ENCODE data around the gene SERPINB13.

The SERPINB13 gene

DNA sequence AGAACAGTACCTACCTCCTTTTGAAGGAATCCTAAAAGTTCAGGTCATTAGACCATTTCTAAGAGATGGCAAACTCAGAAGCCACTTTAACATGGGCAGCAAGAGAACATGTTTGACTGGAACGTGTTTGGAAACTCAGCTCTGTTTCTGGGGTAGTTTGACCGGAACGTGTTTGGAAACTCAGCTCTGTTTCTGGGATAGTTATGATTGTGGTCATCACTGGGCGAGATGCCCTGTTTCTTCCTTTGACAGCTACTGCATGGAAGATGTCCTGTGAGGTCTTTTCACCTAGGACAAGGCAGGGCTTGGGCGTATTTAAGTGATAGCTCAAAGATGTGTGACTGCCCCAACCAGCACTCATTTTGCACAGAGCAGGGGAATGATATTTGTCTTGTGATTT lies 19.9 kb upstream of the SERPINB13 start:
- H3K27me3 ChIP-seq (ENCODE audit: insufficient read depth, low read length): no peaks in the 10 kb centered on the region
- no peaks in the 10 kb centered on the region for H3K36me3 ChIP-seq (ENCODE audit: insufficient read depth, low read length)
- no peak overlapping the region for H3K4me3 ChIP-seq (ENCODE audit: low read length)
- H3K4me1 ChIP-seq (ENCODE audit: insufficient read depth, low read length): no peaks in the 10 kb centered on the region
- no peaks in the 10 kb centered on the region for H3K9me3 ChIP-seq (ENCODE audit: low read length)
- H2AFZ ChIP-seq (ENCODE audit: low read depth, low read length): no peak overlapping the region

DNA sequence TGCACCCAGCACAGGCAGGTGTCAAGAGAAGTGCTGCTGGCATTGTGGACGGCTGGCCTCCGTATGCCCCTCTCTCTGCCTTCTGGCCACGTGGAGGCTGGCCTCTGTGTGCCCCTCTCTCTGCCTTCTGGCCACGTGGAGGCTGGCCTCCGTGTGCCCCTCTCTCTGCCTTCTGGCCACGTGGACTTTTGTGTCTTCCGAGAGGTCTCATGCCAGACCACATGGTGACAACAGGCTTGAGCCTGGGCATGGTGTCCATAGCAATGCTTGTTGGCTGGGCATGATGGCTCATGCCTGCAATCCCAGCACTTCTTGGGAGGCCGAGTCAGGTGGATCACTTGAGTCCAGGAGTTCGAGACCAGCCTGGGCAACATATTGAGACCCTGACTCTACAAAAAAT lies 19.3 kb upstream of the SERPINB13 start:
- Histone ChIP-seq H3K4me1 (ENCODE audit: insufficient read depth, low read length) (no peaks in the 10 kb centered on the region), H3K27me3 (ENCODE audit: insufficient read depth, low read length) (no peaks in the 10 kb centered on the region), H2AFZ (ENCODE audit: low read depth, low read length) (no peak overlapping the region), H3K36me3 (ENCODE audit: insufficient read depth, low read length) (no peaks in the 10 kb centered on the region), H3K9me3 (ENCODE audit: low read length) (no peaks in the 10 kb centered on the region), H3K4me3 (ENCODE audit: low read length) (no peak overlapping the region)

- Histone ChIP-seq H3K4me3 (ENCODE audit: low read length) (no peak overlapping the region), H3K27me3 (ENCODE audit: insufficient read depth, low read length) (no peaks in the 10 kb centered on the region), H3K9me3 (ENCODE audit: low read length) (no peaks in the 10 kb centered on the region), H3K4me1 (ENCODE audit: insufficient read depth, low read length) (no peaks in the 10 kb centered on the region), H2AFZ (ENCODE audit: low read depth, low read length) (no peak overlapping the region), H3K36me3 (ENCODE audit: insufficient read depth, low read length) (no peaks in the 10 kb centered on the region)
Observed at GRCh38 chr18:63570721-63571120, 16.4 kb upstream of the SERPINB13 start.

DNA sequence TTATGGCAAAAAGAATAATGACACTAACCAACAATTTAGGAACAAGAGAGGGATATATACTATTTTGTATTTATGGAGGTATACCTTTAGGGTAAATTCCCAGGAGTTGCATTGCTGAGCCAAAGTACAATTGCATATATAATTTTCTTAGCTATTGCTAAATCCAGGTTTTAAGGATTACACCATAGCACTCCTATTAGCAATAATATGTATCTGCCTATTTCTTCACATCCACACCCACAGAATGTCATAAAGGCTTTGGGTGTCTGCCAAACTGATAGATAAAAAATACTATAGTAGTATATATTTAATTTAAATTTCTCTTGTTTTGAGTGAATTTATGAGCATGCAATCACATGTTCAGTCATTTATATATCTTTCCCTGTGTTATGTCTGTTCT lies 11.5 kb upstream of the SERPINB13 start:
- Histone ChIP-seq H3K4me1 (ENCODE audit: insufficient read depth, low read length) (no peaks in the 10 kb centered on the region), H3K36me3 (ENCODE audit: insufficient read depth, low read length) (no peaks in the 10 kb centered on the region), H3K9me3 (ENCODE audit: low read length) (no peaks in the 10 kb centered on the region), H2AFZ (ENCODE audit: low read depth, low read length) (no peak overlapping the region), H3K27me3 (ENCODE audit: insufficient read depth, low read length) (no peaks in the 10 kb centered on the region), H3K4me3 (ENCODE audit: low read length) (no peak overlapping the region)

DNA sequence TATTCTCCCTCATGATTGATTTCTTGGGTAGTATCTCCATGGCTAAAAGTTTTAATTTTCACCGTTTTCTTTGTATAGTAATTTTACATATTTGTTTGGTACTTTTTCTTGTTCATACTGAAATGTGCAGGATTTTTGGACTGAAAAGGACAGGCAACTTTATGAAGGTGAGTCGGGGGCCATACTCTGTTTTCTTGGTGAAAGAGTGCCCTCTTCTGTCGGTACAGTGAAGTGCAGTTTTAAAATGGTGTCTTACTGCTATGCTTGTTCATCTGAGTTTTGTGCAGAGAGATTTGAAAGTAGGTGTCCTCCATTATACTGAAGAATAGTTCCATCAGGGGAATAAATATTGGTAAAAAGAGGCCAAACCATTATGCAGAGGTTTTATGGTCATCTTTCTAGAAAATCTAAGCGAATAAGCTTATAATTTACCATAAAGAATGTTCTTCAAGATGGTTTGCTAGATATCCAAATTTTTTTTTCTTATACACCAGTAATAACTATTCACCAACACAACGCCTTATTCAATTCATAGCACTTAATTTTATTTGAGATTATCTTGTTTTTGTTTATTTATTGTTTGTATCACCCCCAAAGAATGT lies 8.7 kb upstream of the SERPINB13 start:
- H2AFZ ChIP-seq (ENCODE audit: low read depth, low read length): peak overlapping the region; percentile 60
- H3K4me1 ChIP-seq (ENCODE audit: insufficient read depth, low read length): no peaks in the 10 kb centered on the region
- no peaks in the 10 kb centered on the region for H3K27me3 ChIP-seq (ENCODE audit: insufficient read depth, low read length)
- H3K36me3 ChIP-seq (ENCODE audit: insufficient read depth, low read length): no peaks in the 10 kb centered on the region
- H3K9me3 ChIP-seq (ENCODE audit: low read length): no peaks in the 10 kb centered on the region
- H3K4me3 ChIP-seq (ENCODE audit: low read length): no peak overlapping the region

DNA sequence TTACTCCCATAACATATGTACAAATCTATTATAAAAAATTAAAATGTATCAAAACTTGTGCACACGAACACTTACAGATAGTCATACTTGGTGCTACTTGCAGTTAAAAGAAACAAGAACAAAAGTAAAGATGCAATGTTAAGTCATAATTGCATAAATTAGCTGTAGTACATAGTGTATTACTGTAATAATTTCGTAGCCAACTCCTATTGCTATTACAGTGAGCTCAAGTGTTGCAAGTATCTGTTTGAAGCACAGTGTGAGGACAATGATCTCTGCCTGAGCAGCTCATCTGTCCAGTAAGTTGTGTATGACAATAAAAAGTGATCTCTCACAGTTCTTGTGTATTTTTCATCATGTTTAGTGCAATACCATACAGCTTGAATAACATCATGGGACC lies 7.5 kb upstream of the SERPINB13 start:
- Histone ChIP-seq H3K9me3 (ENCODE audit: low read length) (no peaks in the 10 kb centered on the region), H2AFZ (ENCODE audit: low read depth, low read length) (no peak overlapping the region), H3K4me1 (ENCODE audit: insufficient read depth, low read length) (no peaks in the 10 kb centered on the region), H3K27me3 (ENCODE audit: insufficient read depth, low read length) (no peaks in the 10 kb centered on the region), H3K36me3 (ENCODE audit: insufficient read depth, low read length) (no peaks in the 10 kb centered on the region), H3K4me3 (ENCODE audit: low read length) (no peak overlapping the region)

- Histone ChIP-seq H3K9me3 (ENCODE audit: low read length) (no peaks in the 10 kb centered on the region), H3K4me1 (ENCODE audit: insufficient read depth, low read length) (no peaks in the 10 kb centered on the region), H3K27me3 (ENCODE audit: insufficient read depth, low read length) (no peaks in the 10 kb centered on the region), H3K36me3 (ENCODE audit: insufficient read depth, low read length) (no peaks in the 10 kb centered on the region), H2AFZ (ENCODE audit: low read depth, low read length) (no peak overlapping the region), H3K4me3 (ENCODE audit: low read length) (no peak overlapping the region)
Observed at GRCh38 chr18:63585988-63586387, 1.2 kb upstream of the SERPINB13 start.

- H3K27me3 ChIP-seq (ENCODE audit: insufficient read depth, low read length): no peaks in the 10 kb centered on the region
- no peaks in the 10 kb centered on the region for H3K9me3 ChIP-seq (ENCODE audit: low read length)
- no peak overlapping the region for H2AFZ ChIP-seq (ENCODE audit: low read depth, low read length)
- no peaks in the 10 kb centered on the region for H3K36me3 ChIP-seq (ENCODE audit: insufficient read depth, low read length)
- no peaks in the 10 kb centered on the region for H3K4me1 ChIP-seq (ENCODE audit: insufficient read depth, low read length)
- no peak overlapping the region for H3K4me3 ChIP-seq (ENCODE audit: low read length)
Observed at GRCh38 chr18:63586431-63586830, 712 bp upstream of the SERPINB13 start.

- Histone ChIP-seq H3K27me3 (ENCODE audit: insufficient read depth, low read length) (peaks cover 4% of the 10 kb centered on the region), H3K4me1 (ENCODE audit: insufficient read depth, low read length) (no peaks in the 10 kb centered on the region), H3K4me3 (ENCODE audit: low read length) (no peak overlapping the region), H3K36me3 (ENCODE audit: insufficient read depth, low read length) (no peaks in the 10 kb centered on the region), H2AFZ (ENCODE audit: low read depth, low read length) (no peak overlapping the region), H3K9me3 (ENCODE audit: low read length) (no peaks in the 10 kb centered on the region)
Observed at GRCh38 chr18:63588909-63589308, 1.8 kb downstream of the SERPINB13 start.

DNA sequence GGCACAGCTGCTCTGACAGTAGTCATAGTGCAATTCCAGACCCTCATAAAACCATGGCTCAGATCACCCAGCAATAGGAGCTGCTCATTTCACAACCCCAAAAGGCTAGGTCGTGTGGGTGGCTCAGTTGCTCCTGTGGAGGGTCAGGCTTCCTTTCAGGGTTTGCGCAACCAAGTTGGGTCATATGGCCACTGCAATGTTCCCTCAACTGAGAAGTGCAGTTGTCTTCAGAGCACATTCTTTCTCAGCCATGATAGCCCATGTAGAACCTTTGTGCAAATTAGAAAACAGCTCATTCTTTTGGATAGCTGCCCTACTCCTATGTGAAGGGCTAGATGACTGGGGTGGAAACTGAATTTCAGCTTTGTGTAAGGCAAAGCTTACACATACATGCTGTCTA lies 3.2 kb downstream of the SERPINB13 start:
- no peaks in the 10 kb centered on the region for H3K9me3 ChIP-seq (ENCODE audit: low read length)
- no peaks in the 10 kb centered on the region for H3K4me1 ChIP-seq (ENCODE audit: insufficient read depth, low read length)
- peaks cover 4% of the 10 kb centered on the region for H3K27me3 ChIP-seq (ENCODE audit: insufficient read depth, low read length)
- H3K36me3 ChIP-seq (ENCODE audit: insufficient read depth, low read length): no peaks in the 10 kb centered on the region
- H2AFZ ChIP-seq (ENCODE audit: low read depth, low read length): no peak overlapping the region
- H3K4me3 ChIP-seq (ENCODE audit: low read length): no peak overlapping the region

DNA sequence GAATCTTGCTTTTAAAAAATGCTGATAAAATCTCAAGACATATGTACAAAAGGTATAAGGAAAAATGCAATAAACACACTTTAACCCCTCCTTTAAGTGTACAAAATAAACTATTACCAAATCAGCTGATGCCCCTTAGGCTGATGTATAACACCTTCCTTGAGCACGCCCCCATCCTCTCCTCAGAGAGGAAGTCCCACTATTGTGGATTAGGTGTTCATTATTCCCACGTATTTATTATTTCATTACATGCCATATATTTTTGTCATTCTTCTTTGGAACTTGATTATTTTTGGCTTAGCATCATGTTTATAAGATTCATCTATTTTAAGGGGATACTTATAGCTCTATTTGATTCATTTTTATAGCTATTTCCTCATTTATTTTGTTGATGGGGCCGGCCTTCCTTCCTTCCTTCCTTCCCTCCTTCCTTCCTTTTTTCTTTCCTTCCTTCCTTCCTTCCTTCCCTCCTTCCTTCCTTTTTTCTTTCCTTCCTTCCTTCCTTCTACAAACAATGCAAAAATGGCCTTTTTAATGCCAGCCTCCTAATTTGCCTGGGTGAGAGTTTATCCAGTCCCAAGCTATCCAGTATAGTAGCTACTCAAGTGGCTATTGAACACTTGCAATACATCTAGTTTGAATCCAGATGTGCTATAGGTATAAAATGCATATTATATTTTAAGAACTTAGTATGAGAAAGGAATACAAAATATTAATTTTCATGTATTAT lies 4.0 kb downstream of the SERPINB13 start:
- no peaks in the 10 kb centered on the region for H3K4me1 ChIP-seq (ENCODE audit: insufficient read depth, low read length)
- no peaks in the 10 kb centered on the region for H3K9me3 ChIP-seq (ENCODE audit: low read length)
- H3K27me3 ChIP-seq (ENCODE audit: insufficient read depth, low read length): peaks cover 4% of the 10 kb centered on the region
- no peaks in the 10 kb centered on the region for H3K36me3 ChIP-seq (ENCODE audit: insufficient read depth, low read length)
- no peak overlapping the region for H2AFZ ChIP-seq (ENCODE audit: low read depth, low read length)
- H3K4me3 ChIP-seq (ENCODE audit: low read length): no peak overlapping the region

DNA sequence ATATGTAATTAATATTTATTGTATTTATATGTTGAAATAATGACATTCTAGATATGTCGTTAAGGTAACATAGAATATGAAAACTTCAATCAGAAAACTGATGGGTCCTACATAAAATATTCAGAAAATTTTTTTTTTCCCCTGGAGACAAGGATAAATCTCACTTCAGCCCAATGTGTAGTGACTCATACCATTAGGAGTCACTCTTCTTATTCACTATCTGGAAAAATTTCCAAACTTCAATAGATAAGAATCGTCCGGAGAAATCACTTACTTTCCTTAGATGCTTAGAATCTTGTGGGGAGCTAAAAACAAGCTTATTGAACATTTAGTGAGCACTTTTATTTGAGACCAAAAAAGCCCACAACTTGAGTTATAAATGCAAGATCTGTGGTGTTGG lies 4.6 kb downstream of the SERPINB13 start:
- no peak overlapping the region for H3K4me3 ChIP-seq (ENCODE audit: low read length)
- no peaks in the 10 kb centered on the region for H3K9me3 ChIP-seq (ENCODE audit: low read length)
- H2AFZ ChIP-seq (ENCODE audit: low read depth, low read length): no peak overlapping the region
- H3K36me3 ChIP-seq (ENCODE audit: insufficient read depth, low read length): no peaks in the 10 kb centered on the region
- H3K4me1 ChIP-seq (ENCODE audit: insufficient read depth, low read length): no peaks in the 10 kb centered on the region
- H3K27me3 ChIP-seq (ENCODE audit: insufficient read depth, low read length): peaks cover 4% of the 10 kb centered on the region

- Histone ChIP-seq H2AFZ (ENCODE audit: low read depth, low read length) (no peak overlapping the region), H3K9me3 (ENCODE audit: low read length) (no peaks in the 10 kb centered on the region), H3K4me3 (ENCODE audit: low read length) (no peak overlapping the region), H3K36me3 (ENCODE audit: insufficient read depth, low read length) (no peaks in the 10 kb centered on the region), H3K4me1 (ENCODE audit: insufficient read depth, low read length) (no peaks in the 10 kb centered on the region), H3K27me3 (ENCODE audit: insufficient read depth, low read length) (peaks cover 4% of the 10 kb centered on the region)
Observed at GRCh38 chr18:63592471-63592870, 5.3 kb downstream of the SERPINB13 start.

DNA sequence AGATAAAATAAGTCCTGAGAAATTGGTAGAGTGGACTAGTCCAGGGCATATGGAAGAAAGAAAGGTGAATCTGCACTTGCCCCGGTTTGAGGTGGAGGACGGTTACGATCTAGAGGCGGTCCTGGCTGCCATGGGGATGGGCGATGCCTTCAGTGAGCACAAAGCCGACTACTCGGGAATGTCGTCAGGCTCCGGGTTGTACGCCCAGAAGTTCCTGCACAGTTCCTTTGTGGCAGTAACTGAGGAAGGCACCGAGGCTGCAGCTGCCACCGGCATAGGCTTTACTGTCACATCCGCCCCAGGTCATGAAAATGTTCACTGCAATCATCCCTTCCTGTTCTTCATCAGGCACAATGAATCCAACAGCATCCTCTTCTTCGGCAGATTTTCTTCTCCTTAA lies 9.8 kb downstream of the SERPINB13 start:
- H2AFZ ChIP-seq (ENCODE audit: low read depth, low read length): no peak overlapping the region
- peaks cover 4% of the 10 kb centered on the region for H3K27me3 ChIP-seq (ENCODE audit: insufficient read depth, low read length)
- H3K36me3 ChIP-seq (ENCODE audit: insufficient read depth, low read length): no peaks in the 10 kb centered on the region
- H3K9me3 ChIP-seq (ENCODE audit: low read length): no peaks in the 10 kb centered on the region
- no peak overlapping the region for H3K4me3 ChIP-seq (ENCODE audit: low read length)
- no peaks in the 10 kb centered on the region for H3K4me1 ChIP-seq (ENCODE audit: insufficient read depth, low read length)
